ENCODE measurements around the gene ABHD14A.
"Not testable (repeated sequence)": the region's sequence is repeated elsewhere in the genome, so short reads cannot be mapped to it uniquely, and the experiment has no call there.

ABHD14A gene

GRCh38 chr3:51975852-51976549 is 1.1 kb downstream of the ABHD14A start:
- no peak for DNase-seq

DNA sequence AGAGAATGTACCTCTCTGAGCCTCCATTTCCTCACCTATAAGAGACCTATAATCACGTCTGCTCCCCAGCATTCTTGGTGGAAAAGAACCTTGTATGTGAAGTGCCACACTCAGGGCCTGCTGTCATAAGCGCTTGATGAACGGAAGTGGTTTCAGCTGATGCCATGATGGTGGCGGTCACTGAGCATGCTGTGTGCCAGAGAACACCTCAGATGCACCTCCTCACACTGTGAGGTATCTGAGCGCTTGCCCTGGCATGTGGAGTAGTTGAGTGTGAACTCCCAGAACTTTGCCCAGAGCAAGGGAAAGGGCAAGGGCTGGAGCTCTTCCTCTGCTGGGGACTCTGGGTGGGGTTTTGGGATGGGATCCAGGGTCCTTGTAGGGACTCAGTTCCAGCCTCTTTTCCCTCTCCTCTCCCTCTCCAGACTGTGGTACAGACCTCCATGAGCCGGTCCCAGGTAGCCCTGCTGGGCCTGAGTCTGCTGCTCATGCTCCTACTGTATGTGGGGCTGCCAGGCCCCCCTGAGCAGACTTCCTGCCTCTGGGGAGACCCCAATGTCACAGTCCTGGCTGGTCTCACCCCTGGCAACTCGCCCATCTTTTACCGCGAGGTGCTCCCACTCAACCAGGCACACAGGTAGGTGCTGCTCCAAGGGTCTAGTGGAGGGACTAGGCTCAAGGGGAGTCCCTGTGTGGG is 2.7 kb downstream of the ABHD14A start:
- peak; percentile 23 for DNase-seq

GRCh38 chr3:51978143-51978502 is 3.3 kb downstream of the ABHD14A start:
- no peak for DNase-seq

- DNase-seq: no peak
Measured at GRCh38 chr3:51980253-51980652, 5.4 kb downstream of the ABHD14A start.

GRCh38 chr3:51982352-51982837 is 7.5 kb downstream of the ABHD14A start:
- DNase-seq: no peak

GRCh38 chr3:51982838-51983577 is 8.1 kb downstream of the ABHD14A start, which contains the start of gene ACY1:
ACY1 (plus strand) TSS chr3:51983535; CDS start chr3:51984065, 530 bp downstream.
- DNase-seq: peak; percentile 43

- DNase-seq: no peak
Measured at GRCh38 chr3:51983578-51984268, 8.9 kb downstream of the ABHD14A start.

GRCh38 chr3:51984269-51984647 is 9.4 kb downstream of the ABHD14A start:
- DNase-seq: no peak

DNA sequence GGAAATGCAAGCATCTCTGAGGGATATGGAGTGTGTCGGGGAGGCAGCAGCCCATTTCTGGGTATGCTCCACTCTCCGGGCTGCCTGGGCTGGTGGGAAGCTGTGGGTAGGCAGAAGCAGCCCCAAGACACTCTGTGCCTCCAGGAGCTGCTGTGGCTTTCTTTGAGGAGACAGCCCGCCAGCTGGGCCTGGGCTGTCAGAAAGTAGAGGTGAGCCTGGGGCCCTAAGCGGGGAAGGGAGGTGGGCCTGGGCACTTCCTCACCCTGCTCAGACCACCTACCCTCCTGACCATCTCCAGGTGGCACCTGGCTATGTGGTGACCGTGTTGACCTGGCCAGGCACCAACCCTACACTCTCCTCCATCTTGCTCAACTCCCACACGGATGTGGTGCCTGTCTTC is 10.2 kb downstream of the ABHD14A start:
- no peak for DNase-seq

DNA sequence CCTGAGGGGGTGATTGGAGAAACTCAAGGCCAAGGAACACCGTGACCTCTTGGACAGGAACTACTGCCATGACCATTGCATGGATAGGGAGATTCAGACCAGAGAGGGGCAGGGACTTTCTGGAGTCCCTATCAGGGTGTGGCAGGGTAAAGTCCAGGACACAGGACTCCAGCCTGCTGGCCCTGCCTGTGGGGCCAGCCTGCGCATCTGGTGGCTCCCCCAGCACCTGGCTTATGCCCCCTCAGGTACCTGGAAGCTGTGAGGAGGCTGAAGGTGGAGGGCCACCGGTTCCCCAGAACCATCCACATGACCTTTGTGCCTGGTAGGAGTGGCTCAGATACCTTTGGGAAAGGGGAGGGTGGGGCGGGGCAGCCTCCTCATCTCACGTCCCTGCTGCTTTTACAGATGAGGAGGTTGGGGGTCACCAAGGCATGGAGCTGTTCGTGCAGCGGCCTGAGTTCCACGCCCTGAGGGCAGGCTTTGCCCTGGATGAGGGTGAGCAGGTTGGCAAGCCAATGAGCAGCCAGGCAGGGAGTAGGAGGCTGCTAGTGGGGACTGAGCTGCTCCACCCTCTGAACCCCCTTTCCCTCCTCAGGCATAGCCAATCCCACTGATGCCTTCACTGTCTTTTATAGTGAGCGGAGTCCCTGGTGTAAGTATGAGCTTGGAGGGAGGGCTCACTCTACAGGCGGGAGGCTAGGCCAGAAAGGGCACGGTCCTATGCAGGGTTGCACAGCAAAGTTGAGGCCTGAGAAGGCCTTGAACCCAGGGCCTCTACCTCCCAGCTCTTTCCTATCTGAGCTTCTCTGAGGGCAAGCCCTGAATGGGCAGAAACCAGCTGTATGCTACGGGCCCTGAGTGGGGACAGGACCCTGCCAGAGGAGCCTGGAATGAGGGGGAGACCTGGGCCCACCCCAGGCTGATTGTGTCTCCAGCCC is 11.4 kb downstream of the ABHD14A start:
- DNase-seq: no peak

- no peak for DNase-seq
Measured at GRCh38 chr3:51987568-51987967, 12.7 kb downstream of the ABHD14A start.

GRCh38 chr3:51988286-51989146 is 13.7 kb downstream of the ABHD14A start:
- DNase-seq: no peak

GRCh38 chr3:51990501-51990971 is 15.7 kb downstream of the ABHD14A start:
- DNase-seq: not testable (repeated sequence)

DNA sequence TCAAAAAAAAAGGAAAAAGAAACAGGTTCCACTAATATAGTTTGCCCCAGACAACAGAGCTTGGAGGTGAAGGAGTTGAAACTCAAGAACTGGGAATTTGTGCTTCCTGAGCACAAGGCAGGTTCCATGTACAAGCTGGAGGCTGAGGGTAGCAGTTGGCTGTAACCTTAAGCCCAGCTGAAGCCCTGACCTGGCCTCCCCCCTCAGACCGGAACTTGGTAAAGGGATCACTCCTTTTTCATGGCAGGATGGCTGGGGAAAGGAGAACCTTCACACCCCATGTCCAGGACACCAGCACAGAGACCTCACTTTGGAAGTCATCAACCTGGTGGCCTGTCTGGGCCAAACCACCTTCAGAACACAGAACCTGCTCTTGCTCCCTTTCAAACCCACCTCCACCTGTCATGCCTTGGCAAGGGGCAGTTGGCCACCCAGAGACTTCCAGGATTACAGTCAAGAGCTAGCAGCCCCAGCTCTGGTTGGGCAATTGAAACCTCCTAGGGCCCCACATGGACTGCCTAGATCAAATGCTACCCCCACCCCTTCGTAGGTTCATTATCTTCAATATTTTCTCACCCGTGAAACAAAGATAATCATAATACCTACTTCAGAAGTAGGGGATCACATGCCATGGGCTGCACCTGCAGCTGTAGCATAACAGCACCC is 17.3 kb downstream of the ABHD14A start:
- DNase-seq: no peak

- DNase-seq: not testable (repeated sequence)
Measured at GRCh38 chr3:51993657-51994056, 18.8 kb downstream of the ABHD14A start.

GRCh38 chr3:51994530-51994929 is 19.7 kb downstream of the ABHD14A start:
- no peak for DNase-seq

DNA sequence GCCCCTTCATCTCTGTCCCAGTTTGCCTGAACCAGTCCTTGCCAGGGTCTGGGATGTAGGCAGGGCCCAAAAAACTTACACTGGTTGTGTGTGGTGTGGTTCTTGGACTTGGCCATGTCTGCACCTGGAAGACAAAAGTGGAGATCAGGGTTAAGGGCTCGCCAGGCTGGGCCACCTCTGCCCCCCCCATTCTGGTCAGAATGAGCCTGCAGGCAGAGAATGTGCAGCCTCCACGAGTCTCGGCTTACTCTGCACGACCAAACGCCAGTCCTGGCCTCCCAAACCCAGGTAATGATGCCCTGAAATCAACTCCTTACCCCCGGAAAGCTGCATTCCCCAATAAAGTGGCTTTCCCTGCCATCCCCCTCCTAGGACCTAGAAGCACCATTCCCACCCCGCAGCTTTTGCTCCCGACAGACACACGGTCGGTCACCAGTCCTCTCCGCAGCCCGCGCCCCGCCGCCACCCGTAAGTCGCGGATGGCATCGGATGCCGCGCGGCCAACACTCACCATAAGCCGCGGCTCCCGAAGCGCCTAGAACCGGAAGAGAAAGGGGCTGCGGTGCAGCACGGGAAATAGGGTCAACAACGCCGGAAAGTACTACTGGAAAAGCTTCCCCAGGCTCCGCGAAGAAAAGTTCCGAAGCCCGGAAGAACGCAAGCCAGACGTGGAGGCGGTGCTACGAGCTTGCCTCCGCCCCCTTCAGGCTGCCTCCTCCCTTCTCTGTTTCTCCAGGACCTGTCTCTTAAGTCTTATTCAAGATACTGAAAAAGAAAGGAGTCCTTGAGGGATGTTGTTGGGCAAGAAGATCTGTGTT is 20.7 kb downstream of the ABHD14A start, which contains the start of gene RPL29:
Gene RPL29 (minus strand): TSS at position 550 of the 818 bp plus-strand sequence. CDS start 434 bp downstream, at position 116.
- DNase-seq: peak; percentile 86

DNA sequence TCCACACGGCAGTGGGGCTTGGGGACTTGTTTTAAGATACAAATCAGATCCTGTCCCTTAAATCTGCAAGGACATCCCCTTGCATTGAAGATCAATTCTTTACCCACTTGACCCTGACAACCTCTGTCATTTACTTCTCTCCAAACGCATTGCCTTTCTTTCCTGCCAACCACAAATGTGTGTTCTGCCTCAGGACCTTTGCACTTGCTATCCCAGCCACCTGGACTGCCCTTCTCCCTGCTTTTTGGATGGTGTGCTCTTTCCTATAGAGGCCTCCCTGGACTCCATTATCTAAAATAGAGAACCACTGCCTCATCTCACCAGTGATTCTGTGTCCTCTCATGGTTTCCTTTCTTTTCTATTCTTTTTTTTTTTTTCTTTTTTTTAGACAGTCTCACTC is 22.3 kb downstream of the ABHD14A start:
- no peak for DNase-seq

Data from activated CD4-positive, alpha-beta T cell treated with anti-CD3 and anti-CD28 coated beads for 1 hour (primary cell).